ENCODE results near the gene ADGRV1. TPM values are rescaled to one million over a fixed set of nuclear protein-coding genes. Genes with fewer than 3 reads are reported as not detected.
"Not testable (repeated sequence)": the region's sequence is repeated elsewhere in the genome, so short reads cannot be mapped to it uniquely, and the experiment has no call there.

ADGRV1 gene
- total and polyA plus RNA-seq, 7 experiments from 2014 or later, result 0.32 to 1.1 TPM; not detected in 5

DNA sequence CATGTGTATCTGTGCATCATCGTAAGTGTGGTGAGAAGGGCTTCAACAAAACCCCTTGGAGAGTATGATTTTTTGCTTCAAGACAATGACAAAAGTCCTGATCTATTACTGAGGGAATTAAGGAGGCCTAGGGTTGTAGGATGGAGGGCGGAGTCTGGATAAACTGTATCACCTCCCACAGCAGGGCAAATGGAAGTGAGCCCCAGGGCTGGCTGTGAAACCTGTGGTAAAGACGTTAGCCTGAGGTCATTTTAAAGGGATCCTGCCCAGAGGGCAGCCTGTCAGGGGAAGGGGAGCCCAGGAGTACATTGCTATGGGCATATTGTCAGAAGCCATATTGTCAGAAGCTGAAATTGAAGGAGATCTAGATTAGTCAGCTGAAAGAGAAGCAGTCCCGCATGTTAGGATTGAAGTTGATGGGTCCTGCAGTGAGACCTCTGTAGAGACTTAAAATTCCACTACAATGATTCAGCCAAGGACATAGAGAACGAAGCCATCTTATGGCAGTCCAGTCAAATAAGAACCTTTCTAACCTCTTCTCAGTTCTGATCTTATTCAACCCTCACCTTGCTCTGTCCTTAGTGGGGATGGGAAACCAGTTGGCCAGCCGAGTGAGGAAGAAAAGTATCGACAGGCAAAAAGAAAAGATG is 26.9 kb downstream of the ADGRV1 start:
- POLR2A ChIA-PET, result no interaction called here
- DNase-seq, result no peak
- H3K36me3 Mint-ChIP-seq, result peaks cover 0 to 5% (median 0%) of the 10 kb centered on the region in 5 donors
- ATAC-seq, result no peak
- no peak overlapping the region for H3K4me3 Mint-ChIP-seq
- Histone ChIP-seq H3K4me1 (ENCODE audit: control insufficient read depth in 2 of 2, insufficient read depth in 2 of 2, low read length in 2 of 2) (no peaks in the 10 kb centered on the region), H3K27me3 (ENCODE audit: control insufficient read depth in 2 of 2, insufficient read depth in 2 of 2, low read length in 2 of 2) (peaks cover 0 to 6% of the 10 kb centered on the region in 2 donors), H3K36me3 (ENCODE audit: control insufficient read depth in 2 of 3, insufficient read depth in 3 of 3, low read length in 3 of 3) (no peaks in the 10 kb centered on the region), H3K27ac (ENCODE audit: low read depth, low read length) (no peak overlapping the region), H3K4me3 (ENCODE audit: low read length) (no peak overlapping the region), H3K9me3 (ENCODE audit: control insufficient read depth in 2 of 3, low read length in 3 of 3) (no peaks in the 10 kb centered on the region)
- peaks cover 0 to 61% (median 47%) of the 10 kb centered on the region in 5 donors for H3K27me3 Mint-ChIP-seq
- intact Hi-C loops (cut with micrococcal nuclease), result no loop called here
- CTCF ChIA-PET, result no interaction called here
- H3K9me3 Mint-ChIP-seq, result peaks cover 0 to 9% (median 5%) of the 10 kb centered on the region in 11 donors
- H3K27ac Mint-ChIP-seq, result no peak overlapping the region
- no peaks in the 10 kb centered on the region for H3K4me1 Mint-ChIP-seq

DNA sequence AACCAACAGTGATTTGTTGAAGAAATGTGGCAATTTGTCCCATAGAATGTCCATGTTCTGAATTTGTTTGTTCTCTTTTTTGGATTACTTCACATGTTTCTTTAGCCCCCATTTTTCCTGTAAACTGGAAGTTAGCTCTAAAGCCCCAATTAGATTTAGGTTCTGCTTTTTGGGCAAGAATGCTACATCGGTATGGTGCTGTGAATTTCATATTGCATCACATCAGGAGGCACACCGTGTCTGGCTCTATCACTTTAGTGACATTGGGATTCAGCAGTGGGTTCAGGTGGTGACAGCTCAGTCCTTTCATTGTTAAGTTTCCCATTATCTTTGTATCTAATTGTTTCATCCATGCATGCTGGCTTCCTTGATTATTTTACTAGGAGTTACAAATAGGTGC is 27.9 kb downstream of the ADGRV1 start:
- no peaks in the 10 kb centered on the region for H3K36me3 Mint-ChIP-seq
- no peaks in the 10 kb centered on the region for H3K4me1 ChIP-seq (ENCODE audit: control insufficient read depth in 2 of 2, insufficient read depth in 2 of 2, low read length in 2 of 2)
- no peak overlapping the region for H3K27ac Mint-ChIP-seq
- intact Hi-C loops (cut with micrococcal nuclease), result no loop called here
- no peaks in the 10 kb centered on the region for H3K36me3 ChIP-seq (ENCODE audit: control insufficient read depth in 2 of 3, insufficient read depth in 3 of 3, low read length in 3 of 3)
- DNase-seq (no peak), ATAC-seq (no peak)
- peaks cover 0 to 6% of the 10 kb centered on the region in 2 donors for H3K27me3 ChIP-seq (ENCODE audit: control insufficient read depth in 2 of 2, insufficient read depth in 2 of 2, low read length in 2 of 2)
- peaks cover 0 to 55% (median 38%) of the 10 kb centered on the region in 5 donors for H3K27me3 Mint-ChIP-seq
- no peak overlapping the region for H3K27ac ChIP-seq (ENCODE audit: low read depth, low read length)
- no peaks in the 10 kb centered on the region for H3K9me3 ChIP-seq (ENCODE audit: control insufficient read depth in 2 of 3, low read length in 3 of 3)
- ChIA-PET POLR2A (no interaction called here), CTCF (no interaction called here)
- no peaks in the 10 kb centered on the region for H3K4me1 Mint-ChIP-seq
- no peak overlapping the region for H3K4me3 ChIP-seq (ENCODE audit: low read length)
- no peak overlapping the region for H3K4me3 Mint-ChIP-seq
- H3K9me3 Mint-ChIP-seq, result peaks cover 0 to 1% (median 0%) of the 10 kb centered on the region in 11 donors

DNA sequence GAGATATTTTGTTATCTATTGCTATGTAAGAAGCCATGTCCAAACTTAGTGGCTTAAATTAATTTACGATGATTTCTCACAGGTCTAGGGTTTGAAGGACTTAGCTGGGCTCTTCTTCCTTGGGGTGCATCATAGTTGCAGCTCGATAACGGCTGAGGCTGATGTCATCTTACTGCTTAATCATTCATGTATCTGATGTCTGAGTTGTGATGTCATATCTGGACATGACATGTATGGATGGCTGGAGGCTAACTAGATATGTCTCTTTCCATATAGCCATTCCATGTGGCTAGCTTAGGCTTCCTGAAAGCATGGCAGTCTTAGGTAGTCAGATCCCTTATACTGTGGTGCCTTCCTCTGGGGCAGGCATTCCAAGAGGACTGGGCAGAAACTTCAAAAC is 31.6 kb downstream of the ADGRV1 start:
- H3K4me3 ChIP-seq (ENCODE audit: low read length), result no peak overlapping the region
- intact Hi-C loops (cut with micrococcal nuclease), result no loop called here
- Mint-ChIP-seq H3K4me3 (no peak overlapping the region), H3K27ac (no peak overlapping the region), H3K36me3 (no peaks in the 10 kb centered on the region), H3K9me3 (peaks cover 0 to 13% (median 0%) of the 10 kb centered on the region in 11 donors), H3K4me1 (no peaks in the 10 kb centered on the region), H3K27me3 (peaks cover 0 to 42% (median 29%) of the 10 kb centered on the region in 5 donors)
- no peak for ATAC-seq
- ChIA-PET POLR2A (no interaction called here), CTCF (no interaction called here)
- no peaks in the 10 kb centered on the region for H3K4me1 ChIP-seq (ENCODE audit: control insufficient read depth in 2 of 2, insufficient read depth in 2 of 2, low read length in 2 of 2)
- no peaks in the 10 kb centered on the region for H3K9me3 ChIP-seq (ENCODE audit: control insufficient read depth in 2 of 3, low read length in 3 of 3)
- H3K27me3 ChIP-seq (ENCODE audit: control insufficient read depth in 2 of 2, insufficient read depth in 2 of 2, low read length in 2 of 2), result peaks cover 0 to 3% of the 10 kb centered on the region in 2 donors
- no peak for DNase-seq
- no peaks in the 10 kb centered on the region for H3K36me3 ChIP-seq (ENCODE audit: control insufficient read depth in 2 of 3, insufficient read depth in 3 of 3, low read length in 3 of 3)
- no peak overlapping the region for H3K27ac ChIP-seq (ENCODE audit: low read depth, low read length)

DNA sequence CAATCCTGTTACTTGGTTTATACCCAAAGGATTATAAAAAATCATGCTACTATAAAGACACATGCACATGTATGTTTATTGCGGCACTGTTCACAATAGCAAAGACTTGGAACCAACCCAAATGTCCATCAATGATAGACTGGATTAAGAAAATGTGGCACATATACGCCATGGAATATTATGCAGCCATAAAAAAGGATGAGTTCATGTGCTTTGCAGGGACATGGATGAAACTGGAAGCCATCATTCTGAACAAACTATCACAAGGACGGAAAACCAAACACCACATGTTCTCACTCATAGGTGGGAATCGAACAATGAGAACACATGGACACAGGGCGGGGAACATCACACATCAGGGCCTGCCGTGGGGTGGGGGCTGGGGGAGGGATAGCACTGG is 34.5 kb downstream of the ADGRV1 start:
- intact Hi-C loops (cut with micrococcal nuclease); H3K4me3 Mint-ChIP-seq; H3K27ac ChIP-seq (ENCODE audit: low read depth, low read length); DNase-seq; ATAC-seq; H3K9me3 ChIP-seq (ENCODE audit: control insufficient read depth in 2 of 3, low read length in 3 of 3); H3K27ac Mint-ChIP-seq; H3K36me3 ChIP-seq (ENCODE audit: control insufficient read depth in 2 of 3, insufficient read depth in 3 of 3, low read length in 3 of 3); H3K4me1 ChIP-seq (ENCODE audit: control insufficient read depth in 2 of 2, insufficient read depth in 2 of 2, low read length in 2 of 2); POLR2A ChIA-PET; H3K4me1 Mint-ChIP-seq; H3K36me3 Mint-ChIP-seq; H3K4me3 ChIP-seq (ENCODE audit: low read length); CTCF ChIA-PET; H3K27me3 ChIP-seq (ENCODE audit: control insufficient read depth in 2 of 2, insufficient read depth in 2 of 2, low read length in 2 of 2): not testable (repeated sequence)
- Mint-ChIP-seq H3K27me3 (peaks cover 0 to 26% (median 12%) of the 10 kb centered on the region in 5 donors), H3K9me3 (peaks cover 0 to 20% (median 5%) of the 10 kb centered on the region in 11 donors)

DNA sequence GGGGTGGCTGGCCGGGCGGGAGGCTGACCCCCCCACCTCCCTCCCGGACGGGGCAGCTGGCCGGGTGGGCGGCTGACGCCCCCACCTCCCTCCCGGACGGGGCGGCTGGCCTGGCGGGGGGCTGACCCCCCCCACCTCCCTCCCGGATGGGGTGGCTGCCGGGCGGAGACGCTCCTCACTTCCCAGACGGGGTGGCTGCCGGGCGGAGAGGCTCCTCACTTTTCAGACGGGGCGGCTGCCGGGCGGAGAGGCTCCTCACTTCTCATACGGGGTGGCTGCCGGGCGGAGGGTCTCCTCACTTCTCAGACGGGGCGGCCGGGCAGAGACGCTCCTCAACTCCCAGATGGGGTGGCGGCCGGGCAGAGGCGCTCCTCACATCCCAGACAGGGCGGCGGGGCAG is 37.2 kb downstream of the ADGRV1 start:
- H3K4me1 Mint-ChIP-seq; H3K4me3 Mint-ChIP-seq; H3K27ac Mint-ChIP-seq; H3K4me3 ChIP-seq (ENCODE audit: low read length); intact Hi-C loops (cut with micrococcal nuclease); H3K36me3 Mint-ChIP-seq; H3K27ac ChIP-seq (ENCODE audit: low read depth, low read length); CTCF ChIA-PET; H3K9me3 ChIP-seq (ENCODE audit: control insufficient read depth in 2 of 3, low read length in 3 of 3); ATAC-seq; H3K36me3 ChIP-seq (ENCODE audit: control insufficient read depth in 2 of 3, insufficient read depth in 3 of 3, low read length in 3 of 3); H3K4me1 ChIP-seq (ENCODE audit: control insufficient read depth in 2 of 2, insufficient read depth in 2 of 2, low read length in 2 of 2); DNase-seq; POLR2A ChIA-PET; H3K27me3 ChIP-seq (ENCODE audit: control insufficient read depth in 2 of 2, insufficient read depth in 2 of 2, low read length in 2 of 2): not testable (repeated sequence)
- H3K9me3 Mint-ChIP-seq, result peaks cover 0 to 20% (median 5%) of the 10 kb centered on the region in 11 donors
- peaks cover 0 to 20% (median 6%) of the 10 kb centered on the region in 5 donors for H3K27me3 Mint-ChIP-seq

DNA sequence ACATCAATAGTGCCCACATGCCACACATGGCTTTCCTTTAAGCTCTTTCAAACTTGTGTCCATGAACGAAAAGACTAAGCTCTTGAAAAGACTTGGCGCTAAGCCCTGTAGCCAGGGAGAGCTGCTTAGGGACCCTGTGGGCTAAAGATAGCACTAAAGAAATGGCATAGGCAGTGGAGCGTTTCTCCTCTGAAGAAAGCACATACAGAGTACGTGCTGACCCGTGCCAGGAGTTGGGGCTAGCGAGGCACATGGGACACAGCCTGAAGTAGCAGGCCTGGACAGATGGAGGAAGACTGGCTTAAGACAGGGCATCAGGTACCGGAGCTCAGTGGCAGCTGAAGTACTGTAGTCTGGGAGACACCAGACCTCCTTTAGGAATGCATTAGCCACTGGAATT is 39.7 kb downstream of the ADGRV1 start:
- CTCF ChIA-PET, result no interaction called here
- no peaks in the 10 kb centered on the region for H3K27me3 ChIP-seq (ENCODE audit: control insufficient read depth in 2 of 2, insufficient read depth in 2 of 2, low read length in 2 of 2)

DNA sequence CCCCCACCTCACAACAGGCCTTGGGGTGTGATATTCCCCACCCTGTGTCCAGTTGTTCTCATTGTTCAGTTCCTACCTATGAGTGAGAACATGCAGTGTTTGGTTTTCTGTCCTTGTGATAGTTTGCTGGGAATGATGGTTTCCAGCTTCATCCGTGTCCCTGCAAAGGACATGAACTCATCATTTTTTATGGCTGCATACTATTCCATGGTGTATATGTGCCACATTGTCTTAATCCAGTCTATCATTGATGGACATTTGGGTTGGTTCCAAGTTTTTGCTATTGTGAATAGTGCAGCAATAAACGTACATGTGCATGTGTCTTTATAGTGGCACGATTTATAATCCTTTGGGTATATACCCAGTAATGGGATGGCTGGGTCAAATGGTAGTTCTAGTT is 41.7 kb downstream of the ADGRV1 start:
- H3K4me1 ChIP-seq (ENCODE audit: control insufficient read depth in 2 of 2, insufficient read depth in 2 of 2, low read length in 2 of 2); H3K36me3 ChIP-seq (ENCODE audit: control insufficient read depth in 2 of 3, insufficient read depth in 3 of 3, low read length in 3 of 3); H3K4me3 ChIP-seq (ENCODE audit: low read length); H3K4me1 Mint-ChIP-seq; H3K27ac Mint-ChIP-seq; H3K4me3 Mint-ChIP-seq; POLR2A ChIA-PET; H3K9me3 ChIP-seq (ENCODE audit: control insufficient read depth in 2 of 3, low read length in 3 of 3); H3K27ac ChIP-seq (ENCODE audit: low read depth, low read length); DNase-seq; ATAC-seq; H3K36me3 Mint-ChIP-seq; intact Hi-C loops (cut with micrococcal nuclease); H3K27me3 ChIP-seq (ENCODE audit: control insufficient read depth in 2 of 2, insufficient read depth in 2 of 2, low read length in 2 of 2); CTCF ChIA-PET: not testable (repeated sequence)
- H3K9me3 Mint-ChIP-seq, result peaks cover 0 to 10% (median 3%) of the 10 kb centered on the region in 11 donors
- H3K27me3 Mint-ChIP-seq, result peaks cover 0 to 39% (median 16%) of the 10 kb centered on the region in 5 donors

More for the DNA sequence above, 39.7 kb downstream of the ADGRV1 start:
- Mint-ChIP-seq H3K9me3 (peaks cover 0 to 12% (median 5%) of the 10 kb centered on the region in 11 donors), H3K36me3 (no peaks in the 10 kb centered on the region), H3K27me3 (peaks cover 0 to 29% (median 11%) of the 10 kb centered on the region in 5 donors), H3K4me3 (no peak overlapping the region), H3K4me1 (no peaks in the 10 kb centered on the region), H3K27ac (no peak overlapping the region)
- H3K4me3 ChIP-seq (ENCODE audit: low read length), result no peak overlapping the region
- DNase-seq (no peak), ATAC-seq (no peak)
- no peaks in the 10 kb centered on the region for H3K36me3 ChIP-seq (ENCODE audit: control insufficient read depth in 2 of 3, insufficient read depth in 3 of 3, low read length in 3 of 3)
- intact Hi-C loops (cut with micrococcal nuclease), result no loop called here
- no peak overlapping the region for H3K27ac ChIP-seq (ENCODE audit: low read depth, low read length)
- no peaks in the 10 kb centered on the region for H3K4me1 ChIP-seq (ENCODE audit: control insufficient read depth in 2 of 2, insufficient read depth in 2 of 2, low read length in 2 of 2)
- H3K9me3 ChIP-seq (ENCODE audit: control insufficient read depth in 2 of 3, low read length in 3 of 3), result no peaks in the 10 kb centered on the region
- POLR2A ChIA-PET, result no interaction called here

All from naive thymus-derived CD4-positive, alpha-beta T cell (primary cell).